ENCODE results near the gene RYR2. TPM values are rescaled to one million over a fixed set of nuclear protein-coding genes. Genes with fewer than 3 reads are reported as not detected.

Gene RYR2
- total and polyA plus RNA-seq, 2 donors (not counting 1 experiment from before 2014, with no cell fraction given), result not detected

GRCh38 chr1:237832858-237833257 lies 790.9 kb downstream of the RYR2 start:
- H3K36me3 ChIP-seq (replicated peaks in 1 of 2; ENCODE audit: control extremely low read depth in 1 of 2, control insufficient read depth in 1 of 2, extremely low read depth in 1 of 2, insufficient read depth in 2 of 2, low read length in 1 of 2), result no peaks in the 10 kb centered on the region
- H3K9ac ChIP-seq (ENCODE audit: low read length), result no peak overlapping the region
- TF ChIP-seq EZH2 (IDR thresholded peaks at IDR 0.05; ENCODE audit: borderline replicate concordance, insufficient read depth, low read depth, low read length, poor library complexity, severe bottlenecking) (no peak), CTCF (IDR thresholded peaks at IDR 0.05) (no peak)
- H3K27ac ChIP-seq (ENCODE audit: low read length in 2 of 2), result no peak overlapping the region
- no peaks in the 10 kb centered on the region for H3K4me1 ChIP-seq (ENCODE audit: control insufficient read depth in 2 of 2, insufficient read depth in 2 of 2, low read length in 2 of 2)
- H3K27me3 ChIP-seq (replicated peaks in 1 of 4; ENCODE audit: control extremely low read depth in 1 of 4, control insufficient read depth in 3 of 4, insufficient read depth in 4 of 4, low read length in 3 of 4), result no peaks in the 10 kb centered on the region
- Mint-ChIP-seq H3K4me3 (no peak overlapping the region), H3K27ac (no peak overlapping the region), H3K27me3 (no peaks in the 10 kb centered on the region), H3K4me1 (no peaks in the 10 kb centered on the region), H3K9me3 (ENCODE audit: insufficient read depth) (no peaks in the 10 kb centered on the region)
- H4K20me1 ChIP-seq (ENCODE audit: control insufficient read depth, insufficient read depth, low read length, poor library complexity, severe bottlenecking), result no peaks in the 10 kb centered on the region
- peaks cover 0 to 2% (median 0%) of the 10 kb centered on the region in 3 donors for H3K9me3 ChIP-seq (ENCODE audit: control extremely low read depth in 1 of 3, control insufficient read depth in 2 of 3, insufficient read depth in 1 of 3, low read length in 2 of 3)
- DNase-seq, result no peak
- WGBS (ENCODE audit: insufficient coverage), result 86% methylated on average over 3 of the region's 7 CpGs
- no peak overlapping the region for H2AFZ ChIP-seq (ENCODE audit: insufficient read depth, low read depth, low read length, poor library complexity, severe bottlenecking)
- no peak for ATAC-seq (ENCODE audit: low read depth)
- CTCF ChIA-PET, result interaction anchor here (1.5 kb wide), 1 partner anchor 26 kb away, joined by 4 read pairs; no protein-coding TSS in a partner anchor
- POLR2A ChIA-PET, result no interaction called here
- intact Hi-C loops (cut with micrococcal nuclease), result no loop called here
- no peak overlapping the region for H3K4me2 ChIP-seq (replicated peaks; ENCODE audit: low read depth, low read length, poor library complexity, severe bottlenecking)
- H3K4me3 ChIP-seq (ENCODE audit: control extremely low read depth in 1 of 5, extremely low read depth in 1 of 5, insufficient read depth in 1 of 5, low read depth in 2 of 5, low read length in 4 of 5), result no peak overlapping the region
- no peaks in the 10 kb centered on the region for H3K79me2 ChIP-seq (ENCODE audit: control insufficient read depth, insufficient read depth, low read length)

DNA sequence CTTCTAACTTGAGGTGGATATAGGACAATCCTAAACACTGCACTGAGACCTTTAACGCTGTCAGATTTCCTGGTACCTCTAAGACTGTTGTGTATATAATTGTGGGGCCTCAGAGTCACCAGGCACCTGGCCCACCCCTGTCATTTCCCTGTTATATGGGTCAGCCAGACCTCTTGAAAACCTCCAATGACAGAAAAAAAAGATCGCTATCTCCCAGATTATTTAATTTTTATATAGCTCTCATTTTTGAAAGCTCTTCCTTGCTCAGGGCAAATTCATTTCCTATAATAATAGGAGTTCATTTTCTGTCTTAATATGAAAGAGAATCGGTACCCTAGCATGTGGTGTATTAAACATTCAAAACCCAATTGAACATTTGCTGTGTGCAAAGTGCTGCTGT lies 792.1 kb downstream of the RYR2 start:
- no peak overlapping the region for H3K9ac ChIP-seq (ENCODE audit: low read length)
- no peaks in the 10 kb centered on the region for H3K9me3 Mint-ChIP-seq (ENCODE audit: insufficient read depth)
- no peaks in the 10 kb centered on the region for H4K20me1 ChIP-seq (ENCODE audit: control insufficient read depth, insufficient read depth, low read length, poor library complexity, severe bottlenecking)
- no peaks in the 10 kb centered on the region for H3K36me3 ChIP-seq (replicated peaks in 1 of 2; ENCODE audit: control extremely low read depth in 1 of 2, control insufficient read depth in 1 of 2, extremely low read depth in 1 of 2, insufficient read depth in 2 of 2, low read length in 1 of 2)
- no CpG with 5 or more reads among the region's 3 CpGs for WGBS (ENCODE audit: insufficient coverage)
- H3K27me3 ChIP-seq (replicated peaks in 1 of 4; ENCODE audit: control extremely low read depth in 1 of 4, control insufficient read depth in 3 of 4, insufficient read depth in 4 of 4, low read length in 3 of 4), result no peaks in the 10 kb centered on the region
- H3K4me3 Mint-ChIP-seq, result no peak overlapping the region
- H3K27me3 Mint-ChIP-seq, result no peaks in the 10 kb centered on the region
- ChIA-PET POLR2A (no interaction called here), CTCF (no interaction called here)
- H3K27ac Mint-ChIP-seq, result no peak overlapping the region
- H3K79me2 ChIP-seq (ENCODE audit: control insufficient read depth, insufficient read depth, low read length), result no peaks in the 10 kb centered on the region
- DNase-seq (no peak), ATAC-seq (ENCODE audit: low read depth) (no peak)
- H3K9me3 ChIP-seq (ENCODE audit: control extremely low read depth in 1 of 3, control insufficient read depth in 2 of 3, insufficient read depth in 1 of 3, low read length in 2 of 3), result peaks cover 0 to 8% (median 0%) of the 10 kb centered on the region in 3 donors
- H2AFZ ChIP-seq (ENCODE audit: insufficient read depth, low read depth, low read length, poor library complexity, severe bottlenecking), result no peak overlapping the region
- H3K4me3 ChIP-seq (ENCODE audit: control extremely low read depth in 1 of 5, extremely low read depth in 1 of 5, insufficient read depth in 1 of 5, low read depth in 2 of 5, low read length in 4 of 5), result no peak overlapping the region
- no peak overlapping the region for H3K4me2 ChIP-seq (replicated peaks; ENCODE audit: low read depth, low read length, poor library complexity, severe bottlenecking)
- TF ChIP-seq CTCF (IDR thresholded peaks at IDR 0.05), result no peak
- no peak for TF ChIP-seq EZH2 (IDR thresholded peaks at IDR 0.05; ENCODE audit: borderline replicate concordance, insufficient read depth, low read depth, low read length, poor library complexity, severe bottlenecking)
- H3K4me1 Mint-ChIP-seq, result no peaks in the 10 kb centered on the region
- no peaks in the 10 kb centered on the region for H3K4me1 ChIP-seq (ENCODE audit: control insufficient read depth in 2 of 2, insufficient read depth in 2 of 2, low read length in 2 of 2)
- H3K27ac ChIP-seq (ENCODE audit: low read length in 2 of 2), result no peak overlapping the region
- intact Hi-C loops (cut with micrococcal nuclease), result no loop called here
